ENCODE data around the gene GALNT12. TPM values are rescaled to one million over a fixed set of nuclear protein-coding genes. Genes with fewer than 3 reads are reported as not detected.

Gene GALNT12
- total and polyA plus RNA-seq, 5 donors: 0.29 to 1.3 (median 0.89) TPM

GRCh38 chr9:98881836-98882568, 74.5 kb downstream of the GALNT12 start:
- 72% methylated on average over 8 of the region's 8 CpGs for WGBS
- no peaks in the 10 kb centered on the region for H3K27me3 ChIP-seq (ENCODE audit: control insufficient read depth, insufficient read depth)
- no peak overlapping the region for H3K27ac ChIP-seq (ENCODE audit: low read length)
- intact Hi-C loops (cut with DNase I): no loop called here
- H3K4me3 ChIP-seq (ENCODE audit: low read length): no peak overlapping the region
- H3K4me1 ChIP-seq (ENCODE audit: control insufficient read depth, insufficient read depth, low read length): peaks cover 26% of the 10 kb centered on the region
- no peaks in the 10 kb centered on the region for H3K9me3 ChIP-seq (ENCODE audit: control insufficient read depth, low read length)
- peak in 1 of 2 donors; percentile 28 for ATAC-seq
- no peak for DNase-seq

GRCh38 chr9:98882569-98882923, 75.1 kb downstream of the GALNT12 start:
- Histone ChIP-seq H3K27ac (ENCODE audit: low read length) (no peak overlapping the region), H3K4me3 (ENCODE audit: low read length) (no peak overlapping the region), H3K27me3 (ENCODE audit: control insufficient read depth, insufficient read depth) (no peaks in the 10 kb centered on the region), H3K4me1 (ENCODE audit: control insufficient read depth, insufficient read depth, low read length) (peaks cover 29% of the 10 kb centered on the region), H3K9me3 (ENCODE audit: control insufficient read depth, low read length) (no peaks in the 10 kb centered on the region)
- DNase-seq: no peak
- 32% methylated on average over 2 of the region's 2 CpGs for WGBS
- intact Hi-C loops (cut with DNase I): no loop called here
- no peak for ATAC-seq

- no peaks in the 10 kb centered on the region for H3K9me3 ChIP-seq (ENCODE audit: control insufficient read depth, low read length)
- intact Hi-C loops (cut with DNase I): no loop called here
- ATAC-seq (no peak), DNase-seq (no peak)
- H3K4me3 ChIP-seq (ENCODE audit: low read length): no peak overlapping the region
- no peak overlapping the region for H3K27ac ChIP-seq (ENCODE audit: low read length)
- H3K27me3 ChIP-seq (ENCODE audit: control insufficient read depth, insufficient read depth): no peaks in the 10 kb centered on the region
- 37% methylated on average over 1 of the region's 1 CpG for WGBS
- peaks cover 33% of the 10 kb centered on the region for H3K4me1 ChIP-seq (ENCODE audit: control insufficient read depth, insufficient read depth, low read length)
Measured at GRCh38 chr9:98883276-98883675, 75.8 kb downstream of the GALNT12 start.

GRCh38 chr9:98884849-98885248, 77.4 kb downstream of the GALNT12 start:
- Histone ChIP-seq H3K4me1 (ENCODE audit: control insufficient read depth, insufficient read depth, low read length) (peaks cover 30% of the 10 kb centered on the region), H3K9me3 (ENCODE audit: control insufficient read depth, low read length) (no peaks in the 10 kb centered on the region), H3K4me3 (ENCODE audit: low read length) (no peak overlapping the region), H3K27me3 (ENCODE audit: control insufficient read depth, insufficient read depth) (no peaks in the 10 kb centered on the region), H3K27ac (ENCODE audit: low read length) (no peak overlapping the region)
- ATAC-seq (no peak), DNase-seq (no peak)
- WGBS: 90% methylated on average over 4 of the region's 4 CpGs
- intact Hi-C loops (cut with DNase I): no loop called here

- Histone ChIP-seq H3K27me3 (ENCODE audit: control insufficient read depth, insufficient read depth) (no peaks in the 10 kb centered on the region), H3K4me3 (ENCODE audit: low read length) (no peak overlapping the region), H3K4me1 (ENCODE audit: control insufficient read depth, insufficient read depth, low read length) (peaks cover 33% of the 10 kb centered on the region), H3K9me3 (ENCODE audit: control insufficient read depth, low read length) (no peaks in the 10 kb centered on the region), H3K27ac (ENCODE audit: low read length) (no peak overlapping the region)
- 74% methylated on average over 5 of the region's 5 CpGs for WGBS
- intact Hi-C loops (cut with DNase I): no loop called here
- ATAC-seq: no peak
- no peak for DNase-seq
Measured at GRCh38 chr9:98885575-98886295, 78.3 kb downstream of the GALNT12 start.

- H3K27ac ChIP-seq (ENCODE audit: low read length): peak overlapping the region; percentile 92
- H3K9me3 ChIP-seq (ENCODE audit: control insufficient read depth, low read length): no peaks in the 10 kb centered on the region
- peaks cover 33% of the 10 kb centered on the region for H3K4me1 ChIP-seq (ENCODE audit: control insufficient read depth, insufficient read depth, low read length)
- intact Hi-C loops (cut with DNase I): no loop called here
- H3K27me3 ChIP-seq (ENCODE audit: control insufficient read depth, insufficient read depth): no peaks in the 10 kb centered on the region
- ATAC-seq: peak; percentile 67 to 89
- WGBS: 20% methylated on average over 6 of the region's 6 CpGs
- H3K4me3 ChIP-seq (ENCODE audit: low read length): no peak overlapping the region
- DNase-seq: peak in 1 of 3 donors; percentile 42
Measured at GRCh38 chr9:98886691-98887229, 79.3 kb downstream of the GALNT12 start.

GRCh38 chr9:98887918-98888510, 80.5 kb downstream of the GALNT12 start:
- Histone ChIP-seq H3K27me3 (ENCODE audit: control insufficient read depth, insufficient read depth) (no peaks in the 10 kb centered on the region), H3K4me1 (ENCODE audit: control insufficient read depth, insufficient read depth, low read length) (peaks cover 31% of the 10 kb centered on the region), H3K27ac (ENCODE audit: low read length) (peak overlapping the region; percentile 8), H3K4me3 (ENCODE audit: low read length) (no peak overlapping the region), H3K9me3 (ENCODE audit: control insufficient read depth, low read length) (no peaks in the 10 kb centered on the region)
- no peak for ATAC-seq
- DNase-seq: no peak
- intact Hi-C loops (cut with DNase I): no loop called here
- 41% methylated on average over 6 of the region's 6 CpGs for WGBS

GRCh38 chr9:98888801-98889421, 81.4 kb downstream of the GALNT12 start:
- intact Hi-C loops (cut with DNase I): no loop called here
- H3K4me1 ChIP-seq (ENCODE audit: control insufficient read depth, insufficient read depth, low read length): peaks cover 28% of the 10 kb centered on the region
- ATAC-seq: peak; percentile 49 to 80

GRCh38 chr9:98890256-98890655, 82.8 kb downstream of the GALNT12 start:
- DNase-seq (peak in 1 of 3 donors; percentile 67), ATAC-seq (no peak)
- H3K27me3 ChIP-seq (ENCODE audit: control insufficient read depth, insufficient read depth): no peaks in the 10 kb centered on the region
- H3K4me1 ChIP-seq (ENCODE audit: control insufficient read depth, insufficient read depth, low read length): peaks cover 29% of the 10 kb centered on the region
- intact Hi-C loops (cut with DNase I): no loop called here
- H3K9me3 ChIP-seq (ENCODE audit: control insufficient read depth, low read length): no peaks in the 10 kb centered on the region
- no peak overlapping the region for H3K27ac ChIP-seq (ENCODE audit: low read length)
- 59% methylated on average over 7 of the region's 7 CpGs for WGBS
- H3K4me3 ChIP-seq (ENCODE audit: low read length): no peak overlapping the region

More at GRCh38 chr9:98888801-98889421, 81.4 kb downstream of the GALNT12 start:
- Histone ChIP-seq H3K27me3 (ENCODE audit: control insufficient read depth, insufficient read depth) (no peaks in the 10 kb centered on the region), H3K4me3 (ENCODE audit: low read length) (no peak overlapping the region), H3K9me3 (ENCODE audit: control insufficient read depth, low read length) (no peaks in the 10 kb centered on the region), H3K27ac (ENCODE audit: low read length) (peak overlapping the region; percentile 73)
- DNase-seq: peak in 2 of 3 donors; percentile 42 to 73
- 45% methylated on average over 4 of the region's 4 CpGs for WGBS

- peaks cover 17% of the 10 kb centered on the region for H3K4me1 ChIP-seq (ENCODE audit: control insufficient read depth, insufficient read depth, low read length)
- intact Hi-C loops (cut with DNase I): no loop called here
- H3K27ac ChIP-seq (ENCODE audit: low read length): no peak overlapping the region
- WGBS: 74% methylated on average over 1 of the region's 1 CpG
- H3K4me3 ChIP-seq (ENCODE audit: low read length): no peak overlapping the region
- DNase-seq (no peak), ATAC-seq (no peak)
- H3K9me3 ChIP-seq (ENCODE audit: control insufficient read depth, low read length): no peaks in the 10 kb centered on the region
- no peaks in the 10 kb centered on the region for H3K27me3 ChIP-seq (ENCODE audit: control insufficient read depth, insufficient read depth)
Measured at GRCh38 chr9:98892288-98892687, 84.8 kb downstream of the GALNT12 start.

Measured in right cardiac atrium (tissue), 5 donors.